GM12892 (cell line): Measurements from ENCODE around the gene RFNG.

Source experiments
- DNase-seq: peaks from one replicate; pipeline ENCODE4 v3.0.0; 2011; ENCODE audit not compliant: insufficient read length
- FAIRE-seq: peaks from 2 replicates; lab custom pipeline; 2011; peaks lifted over from hg19 to GRCh38; lab: Jason Lieb, UNC
- POLR2A ChIP-seq: IDR thresholded peaks from 2 replicates; pipeline ENCODE4 v1.6.1; 2011; ENCODE audit warnings: low read depth, low read length, control low read depth
- POLR2AphosphoS5 ChIP-seq: IDR thresholded peaks from 2 replicates; pipeline ENCODE4 v1.6.1; 2011; ENCODE audit warnings: low read depth, low read length, control low read depth
- TAF1 ChIP-seq: IDR thresholded peaks from 2 replicates; pipeline ENCODE4 v1.6.1; 2011; ENCODE audit warnings: low read depth, mild to moderate bottlenecking, control low read depth, low read length, borderline replicate concordance

RFNG gene

DNA sequence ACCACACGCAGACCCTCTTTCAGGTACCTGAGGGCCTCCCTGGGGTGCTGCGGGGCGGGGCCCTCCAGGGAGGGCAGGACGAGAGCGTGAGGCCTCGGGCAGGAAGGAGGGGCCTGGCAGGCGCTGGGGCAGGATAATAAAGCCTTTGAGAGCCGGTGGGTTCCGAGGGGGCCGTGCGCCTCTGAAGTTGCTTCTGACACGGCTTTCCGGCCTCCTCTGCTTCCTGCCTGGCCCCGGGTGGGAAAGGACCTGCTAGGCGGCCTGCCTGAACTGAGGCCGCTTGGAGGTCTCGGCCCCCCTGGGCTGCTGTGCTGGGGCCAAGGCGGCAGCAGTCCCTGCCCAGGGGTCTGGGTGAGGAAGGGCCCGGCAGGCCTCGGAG is 39.4 kb downstream of the RFNG start:
- TF ChIP-seq POLR2A: no peak
- no peak for TF ChIP-seq TAF1
- TF ChIP-seq POLR2AphosphoS5: no peak
- DNase-seq: no peak

DNA sequence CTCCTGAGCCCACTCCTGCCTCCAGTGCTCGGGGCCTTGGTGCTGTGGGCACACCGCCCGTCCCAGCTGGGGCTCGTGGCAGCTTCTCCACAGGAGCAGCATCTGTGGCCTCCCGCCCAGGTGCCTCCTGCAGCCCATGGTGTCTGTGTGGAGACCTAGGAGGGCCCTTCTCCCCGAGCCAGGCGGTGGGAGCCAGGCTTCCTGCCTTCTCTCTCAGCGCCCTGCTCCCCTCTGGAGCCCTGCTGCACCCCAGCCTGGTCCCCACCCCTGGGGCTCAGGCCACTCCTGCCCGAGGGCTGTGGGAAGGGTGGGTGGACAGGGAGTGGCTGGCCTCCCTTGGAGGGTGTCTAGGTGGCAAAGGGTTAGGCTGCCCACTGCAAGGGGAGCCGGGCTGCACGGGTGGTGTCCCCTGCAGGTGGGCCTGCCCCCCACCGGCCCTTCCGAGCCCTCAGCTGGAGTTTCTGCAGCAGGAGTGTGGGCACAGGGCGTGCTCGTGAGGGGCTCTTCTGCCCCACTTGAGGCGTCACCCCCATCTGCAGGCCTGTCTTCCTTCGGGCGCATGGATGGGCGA is 39.9 kb downstream of the RFNG start:
- TF ChIP-seq TAF1 (no peak), POLR2AphosphoS5 (no peak), POLR2A (no peak)
- no peak for FAIRE-seq
- no peak for DNase-seq

More for the DNA sequence above, 39.4 kb downstream of the RFNG start:
- no peak for FAIRE-seq

DNA sequence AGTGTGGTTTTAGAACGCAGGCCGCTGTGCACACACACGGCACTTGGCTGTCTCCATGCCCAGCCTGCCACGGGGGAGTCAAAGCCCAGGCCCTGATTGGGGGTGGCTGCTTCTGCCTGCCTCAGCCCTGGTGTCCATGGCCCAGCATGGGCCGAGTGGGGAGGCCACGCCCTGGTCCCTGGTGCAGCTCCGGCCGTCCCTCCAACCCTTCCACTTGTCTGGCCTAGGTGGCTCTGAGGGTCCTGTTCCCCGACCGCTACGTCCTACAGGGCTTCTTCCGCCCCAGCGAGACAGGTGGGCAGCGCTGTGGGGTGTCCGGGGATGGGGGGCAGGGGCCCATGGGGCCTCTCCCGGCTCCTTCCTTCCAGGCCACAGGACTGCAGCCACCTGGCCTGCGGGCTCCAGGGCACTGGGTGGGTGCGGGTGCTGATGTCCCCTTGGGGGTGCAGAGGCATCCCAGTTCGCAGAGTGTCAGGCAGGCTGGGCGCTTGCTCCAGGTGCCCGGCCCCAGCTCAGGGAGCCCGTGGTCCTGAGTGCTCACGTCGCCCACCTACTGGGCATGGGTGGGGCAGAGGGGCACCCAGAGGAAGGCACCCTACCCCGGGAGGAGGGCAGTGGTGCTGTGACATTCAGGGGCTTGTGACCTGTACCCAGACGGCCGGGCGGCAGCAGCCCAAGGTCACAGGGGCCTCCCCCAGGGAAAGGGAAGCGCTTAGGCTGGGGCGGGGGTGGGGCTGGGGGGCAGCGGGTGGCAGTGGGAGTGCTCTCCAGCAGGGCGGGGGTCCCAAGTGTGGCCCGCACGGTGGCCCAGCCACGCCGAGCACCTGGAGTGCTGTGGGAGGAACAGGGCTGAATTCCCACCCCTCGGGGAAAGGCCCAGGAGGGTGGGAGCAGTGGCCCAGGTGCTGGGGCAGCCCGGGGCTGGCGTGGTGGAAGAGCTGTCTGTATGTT is 40.8 kb downstream of the RFNG start:
- TF ChIP-seq POLR2A (no peak), POLR2AphosphoS5 (no peak), TAF1 (no peak)
- FAIRE-seq: no peak
- DNase-seq: no peak

DNA sequence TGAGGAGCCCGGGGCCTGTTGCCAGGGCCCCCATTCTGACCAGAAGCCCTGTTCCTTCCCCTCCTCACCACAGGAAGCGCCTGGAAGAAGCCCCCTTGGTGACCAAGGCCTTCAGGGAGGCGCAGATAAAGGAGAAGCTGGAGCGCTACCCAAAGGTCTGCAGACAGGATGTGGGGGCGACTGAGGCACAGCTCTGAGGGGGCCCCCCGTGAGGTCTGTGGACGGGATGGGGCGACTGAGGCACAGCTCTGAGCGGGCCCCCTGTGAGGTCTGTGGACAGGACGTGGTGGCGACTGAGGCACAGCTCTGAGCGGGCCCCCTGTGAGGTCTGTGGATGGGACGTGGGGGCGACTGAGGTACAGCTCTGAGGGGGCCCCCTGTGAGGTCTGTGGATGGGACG is 42.2 kb downstream of the RFNG start:
- TF ChIP-seq TAF1 (no peak), POLR2AphosphoS5 (no peak), POLR2A (no peak)
- DNase-seq (no peak), FAIRE-seq (no peak)

DNA sequence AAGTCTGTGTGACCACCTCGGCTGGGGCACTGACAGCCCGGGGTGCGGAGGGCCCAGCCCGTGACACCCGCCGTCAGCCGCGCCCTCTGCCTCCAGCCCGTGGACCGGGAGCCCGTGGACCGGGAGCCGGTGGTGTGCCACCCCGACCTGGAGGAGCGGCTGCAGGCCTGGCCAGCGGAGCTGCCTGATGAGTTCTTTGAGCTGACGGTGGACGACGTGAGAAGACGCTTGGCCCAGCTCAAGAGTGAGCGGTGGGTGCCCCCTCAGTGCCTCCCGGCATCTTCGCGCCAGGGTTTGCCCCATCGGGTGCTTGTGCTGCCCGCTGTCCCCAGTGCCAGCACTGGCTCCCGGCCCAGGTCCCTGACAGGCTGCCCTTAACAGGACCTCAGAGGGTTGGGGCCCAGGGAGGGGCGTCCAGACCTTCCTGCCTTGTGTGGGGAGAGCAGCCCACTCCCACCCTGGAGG is 42.6 kb downstream of the RFNG start:
- no peak for FAIRE-seq
- DNase-seq: no peak
- TF ChIP-seq POLR2A (no peak), POLR2AphosphoS5 (no peak), TAF1 (no peak)

DNA sequence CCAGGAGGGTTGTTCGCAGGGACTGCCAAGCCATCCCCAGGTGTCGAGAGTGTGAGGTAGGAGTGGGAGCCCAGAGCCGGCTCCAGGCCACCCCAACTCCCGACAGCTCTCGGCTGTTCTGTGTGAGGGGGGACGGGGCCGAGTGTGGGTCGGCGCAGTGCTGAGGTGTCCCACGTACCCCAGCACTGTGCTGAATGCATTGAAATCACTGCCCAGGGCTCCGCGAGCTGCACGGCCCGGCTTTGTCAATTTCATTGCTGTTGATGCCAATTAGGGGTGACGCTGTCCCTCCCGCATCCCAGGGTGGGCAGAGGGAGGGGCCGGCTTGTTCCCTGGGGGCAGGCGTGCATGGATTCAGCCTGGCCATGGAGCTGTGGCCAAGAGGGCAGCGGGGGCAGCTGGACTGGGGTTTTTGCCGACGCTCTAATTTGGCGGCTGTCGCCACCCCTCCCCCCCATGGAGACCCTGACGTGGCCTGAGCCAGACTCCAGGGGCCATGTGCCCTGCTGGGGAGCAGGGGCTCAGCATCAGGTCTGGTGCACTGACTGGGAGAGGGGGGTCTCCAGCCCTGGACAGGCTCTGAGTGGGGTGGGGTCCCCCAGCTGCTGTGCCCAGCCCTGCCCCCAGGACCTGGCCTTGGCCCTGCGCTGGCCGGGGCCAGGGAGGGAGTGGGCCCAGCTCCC is 43.2 kb downstream of the RFNG start:
- no peak for DNase-seq
- no peak for FAIRE-seq
- TF ChIP-seq TAF1 (no peak), POLR2A (no peak), POLR2AphosphoS5 (no peak)

DNA sequence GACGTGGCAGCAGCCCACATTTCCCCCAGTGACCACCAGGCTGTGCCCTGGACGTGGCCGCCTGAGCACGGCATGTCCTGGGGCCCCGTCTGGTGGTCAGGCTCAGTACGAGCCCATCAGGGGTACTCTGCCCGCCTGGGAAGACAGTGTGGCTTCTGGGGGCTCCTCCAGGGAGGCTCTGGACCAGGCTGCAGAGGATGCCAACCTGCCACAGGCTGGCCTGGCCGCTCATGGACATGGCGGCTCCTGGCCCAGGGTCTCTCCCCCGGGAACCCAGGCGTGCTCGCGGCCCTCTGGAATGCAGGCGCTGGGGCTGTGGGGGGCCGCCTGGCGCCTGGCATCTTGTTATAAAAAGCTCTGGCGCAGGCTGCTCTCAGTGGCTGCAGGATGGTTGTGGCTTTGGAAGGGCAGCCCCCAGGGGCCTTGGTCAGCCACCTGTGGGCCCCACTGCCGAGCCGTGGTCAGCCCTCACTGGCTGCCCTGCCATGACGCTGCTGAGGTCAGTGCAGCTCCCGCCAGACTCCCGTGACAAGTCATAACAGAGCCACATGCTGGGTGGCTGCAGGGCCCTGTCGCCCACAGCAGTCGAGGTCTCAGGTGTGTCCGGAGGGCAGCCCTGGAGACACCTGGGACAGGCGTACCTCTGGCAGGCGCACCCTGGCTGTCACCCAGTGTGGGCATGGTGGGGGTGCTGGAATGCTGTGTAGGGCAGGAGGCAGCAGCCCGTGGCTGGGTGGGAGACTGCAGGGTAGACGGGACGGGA is 43.9 kb downstream of the RFNG start:
- no peak for TF ChIP-seq POLR2AphosphoS5
- TF ChIP-seq TAF1: no peak
- TF ChIP-seq POLR2A: no peak
- no peak for DNase-seq
- FAIRE-seq: no peak

DNA sequence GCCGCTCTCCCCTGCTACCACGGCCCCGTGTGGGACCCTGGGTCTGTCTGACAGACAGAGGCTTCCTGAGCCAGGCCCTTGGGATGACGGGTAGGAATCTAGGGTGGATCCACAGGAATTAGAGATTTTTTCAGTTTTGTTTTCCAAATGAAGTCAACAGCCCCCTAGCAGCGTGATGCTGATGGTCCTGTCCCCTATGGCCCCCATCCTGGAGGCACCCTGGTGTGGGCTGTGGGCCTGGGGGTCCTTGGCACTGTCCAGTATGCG is 44.5 kb downstream of the RFNG start:
- no peak for TF ChIP-seq POLR2AphosphoS5
- no peak for TF ChIP-seq TAF1
- TF ChIP-seq POLR2A: no peak
- no peak for DNase-seq
- FAIRE-seq: no peak

DNA sequence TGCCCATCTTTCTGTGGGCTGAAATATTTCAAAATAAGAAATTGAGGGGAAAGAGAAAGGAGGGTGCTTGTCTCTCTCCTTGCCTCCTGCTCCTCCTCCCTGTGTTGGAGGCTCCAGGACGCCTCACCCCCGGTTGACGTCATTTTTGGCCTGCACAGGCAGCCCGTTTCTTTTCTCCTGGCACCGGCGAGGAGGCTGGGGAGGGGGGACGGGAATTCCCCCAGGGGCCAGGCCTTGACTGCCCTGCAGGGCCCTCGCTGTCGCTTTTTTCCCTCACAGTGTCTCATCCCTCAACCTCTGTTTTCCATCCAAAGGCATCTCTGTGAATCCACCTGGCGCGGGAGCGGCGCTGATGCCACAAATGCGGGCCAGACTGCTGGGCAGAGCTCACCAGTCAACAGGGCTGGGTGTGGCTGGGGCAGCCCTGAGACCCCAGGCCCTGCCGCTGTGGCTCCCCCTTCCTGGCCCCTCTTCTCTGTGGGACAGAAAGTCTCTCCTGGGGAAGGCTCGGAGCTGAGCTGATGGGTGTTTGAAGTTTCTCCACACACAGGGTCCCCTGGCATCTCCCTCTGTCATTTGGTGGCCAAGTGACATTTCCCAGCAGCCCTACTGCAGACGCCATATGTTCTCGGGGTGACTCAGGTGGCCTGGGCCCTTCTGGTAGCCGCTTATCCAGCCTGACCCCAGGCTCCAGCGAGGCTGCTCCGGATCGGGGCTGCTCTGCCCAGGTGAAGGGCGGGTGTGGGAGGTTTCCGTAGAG is 45.0 kb downstream of the RFNG start:
- TF ChIP-seq POLR2AphosphoS5 (no peak), POLR2A (no peak), TAF1 (no peak)
- DNase-seq: no peak
- FAIRE-seq: no peak

DNA sequence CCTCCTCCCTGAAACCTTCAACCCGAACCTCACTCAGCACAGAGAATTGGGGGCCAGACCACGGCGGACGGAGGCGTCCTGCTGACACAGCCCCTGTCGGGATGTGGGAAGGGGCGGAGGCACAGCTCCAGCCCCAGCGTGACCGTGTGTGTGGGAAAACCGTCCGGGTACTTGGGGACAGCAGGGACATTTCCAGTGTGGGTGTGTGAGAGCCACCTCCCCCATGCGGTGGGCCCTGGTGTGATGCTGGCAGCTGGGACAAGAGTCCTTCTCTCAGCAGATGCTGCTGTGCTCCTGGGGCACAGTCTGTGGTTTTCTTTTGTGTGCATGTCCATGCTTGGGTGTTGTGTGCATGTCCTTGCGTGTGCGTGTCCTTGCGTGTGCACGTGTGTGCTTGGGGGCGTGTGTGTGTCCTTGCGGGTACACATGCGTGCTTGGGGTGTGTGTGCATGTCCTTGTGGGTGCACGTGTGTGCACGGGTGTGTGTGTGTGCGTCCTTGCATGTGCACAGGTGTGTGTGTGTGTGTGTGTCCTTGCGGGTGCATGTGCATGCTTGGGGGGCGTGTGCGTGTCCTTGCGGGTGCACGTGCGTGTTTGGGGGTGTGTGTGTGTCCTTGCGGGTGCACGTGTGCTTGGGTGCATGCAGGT is 45.8 kb downstream of the RFNG start:
- TF ChIP-seq TAF1: no peak
- no peak for TF ChIP-seq POLR2AphosphoS5
- TF ChIP-seq POLR2A: no peak
- DNase-seq (no peak), FAIRE-seq (no peak)
